Caco-2 (cell line): ENCODE results near the gene DMRT1. TPM values are rescaled to one million over a fixed set of nuclear protein-coding genes. Genes with fewer than 3 reads are reported as not detected.

Experiments used
- BruUV-seq: library from RNA; stranded (reverse); fragments of 400-500 nt; replicated peaks from 2 replicates; lab custom pipeline; 2021; lab: Mats Ljungman, UMichigan
- CTCF ChIA-PET: fragments of 300-600 bp; sonication (Branson Sonifier 250); formaldehyde crosslinking; loops from one replicate; lab custom pipeline; 2022; ENCODE audit warnings: antibody characterized with exemption; lab: Charles Lee
- POLR2A ChIA-PET: fragments of 300-600 bp; sonication (Branson Sonifier 250); formaldehyde crosslinking; loops from one replicate; lab custom pipeline; 2022; ENCODE audit warnings: antibody characterized with exemption; lab: Charles Lee
- DNase-seq, 2 experiments: peaks; one replicate each; pipeline versions ENCODE4 v3.0.0 to v3.0.0-alpha.2; 2020 to 2022
- H3K27me3 ChIP-seq: replicated peaks from 2 replicates; pipeline ENCODE4 v1.6.0; 2011; ENCODE audit warnings: low read length; ENCODE audit not compliant: control insufficient read depth, insufficient read depth
- H3K36me3 ChIP-seq: 2 replicates; pipeline ENCODE4 v1.5.1; 2011; ENCODE audit warnings: low read length; ENCODE audit not compliant: control insufficient read depth, insufficient read depth
- H3K4me1 ChIP-seq: fragments of 250-450 bp; sonication (Bioruptor Pico); 2 replicates; pipeline ENCODE4 v1.5.1; 2020; ENCODE audit warnings: mild to moderate bottlenecking
- H3K4me3 ChIP-seq: 2 replicates; pipeline ENCODE4 v1.5.1; 2011; ENCODE audit warnings: low read depth, mild to moderate bottlenecking, control low read depth, low read length
- H3K9me3 ChIP-seq: fragments of 250-450 bp; sonication (Bioruptor Pico); 2 replicates; pipeline ENCODE4 v1.5.1; 2020; ENCODE audit warnings: mild to moderate bottlenecking, moderate library complexity
- H3K27ac Mint-ChIP-seq: one replicate; pipeline ENCODE4 v1.8.0; 2022; ENCODE audit warnings: mixed read lengths; ENCODE audit not compliant: unreplicated experiment
- H3K27me3 Mint-ChIP-seq: one replicate; pipeline ENCODE4 v1.8.0; 2022; ENCODE audit warnings: mixed read lengths; ENCODE audit not compliant: insufficient read depth, unreplicated experiment
- H3K36me3 Mint-ChIP-seq: one replicate; pipeline ENCODE4 v1.8.0; 2022; ENCODE audit warnings: mild to moderate bottlenecking, mixed read lengths; ENCODE audit not compliant: insufficient read depth, unreplicated experiment
- H3K4me1 Mint-ChIP-seq: one replicate; pipeline ENCODE4 v1.8.0; 2022; ENCODE audit warnings: low read depth, mixed read lengths; ENCODE audit not compliant: unreplicated experiment
- H3K4me3 Mint-ChIP-seq: one replicate; pipeline ENCODE4 v1.8.0; 2022; ENCODE audit warnings: mild to moderate bottlenecking, moderate library complexity, mixed read lengths; ENCODE audit not compliant: unreplicated experiment
- H3K9me3 Mint-ChIP-seq: one replicate; pipeline ENCODE4 v1.8.0; 2022; ENCODE audit warnings: mixed read lengths; ENCODE audit not compliant: unreplicated experiment
- intact Hi-C: fragments of 100-400 bp; cut with micrococcal nuclease; formaldehyde crosslinking; loops from one replicate; pipeline ENCODE4 v1.10.0; 2022; ENCODE audit not compliant: unreplicated experiment
- total RNA-seq: library from RNA; stranded (reverse); gene quantifications from 2 replicates; pipeline ENCODE4 v1.2.3, GENCODE V29; 2022
- TF ChIP-seq, protein P1 (sequence below), 2 experiments: fragments of 200-600 bp in 1 of 2; IDR thresholded peaks; 1 replicate in 1 of 2; 2 replicates in 1 of 2; pipeline versions ENCODE4 v1.5.1 to v1.8.0; 2011 to 2022; ENCODE audit warnings: antibody characterized with exemption in 1 of 2, control low read depth in 1 of 2, inconsistent platforms in 1 of 2, low read depth in 1 of 2, low read length in 1 of 2, mild to moderate bottlenecking in 1 of 2, moderate library complexity in 1 of 2; ENCODE audit not compliant: insufficient read depth in 1 of 2, severe bottlenecking in 1 of 2, unreplicated experiment in 1 of 2

Gene DMRT1
- total RNA-seq, 1 experiment from 2014 or later = not detected

- Mint-ChIP-seq H3K27ac (no peak overlapping the region), H3K4me1 (no peaks in the 10 kb centered on the region), H3K27me3 (no peaks in the 10 kb centered on the region), H3K36me3 (no peaks in the 10 kb centered on the region), H3K9me3 (no peaks in the 10 kb centered on the region), H3K4me3 (no peak overlapping the region)
- no TSS peak for BruUV-seq
- CTCF ChIA-PET = no interaction called here
- TF ChIP-seq, protein P1, sequence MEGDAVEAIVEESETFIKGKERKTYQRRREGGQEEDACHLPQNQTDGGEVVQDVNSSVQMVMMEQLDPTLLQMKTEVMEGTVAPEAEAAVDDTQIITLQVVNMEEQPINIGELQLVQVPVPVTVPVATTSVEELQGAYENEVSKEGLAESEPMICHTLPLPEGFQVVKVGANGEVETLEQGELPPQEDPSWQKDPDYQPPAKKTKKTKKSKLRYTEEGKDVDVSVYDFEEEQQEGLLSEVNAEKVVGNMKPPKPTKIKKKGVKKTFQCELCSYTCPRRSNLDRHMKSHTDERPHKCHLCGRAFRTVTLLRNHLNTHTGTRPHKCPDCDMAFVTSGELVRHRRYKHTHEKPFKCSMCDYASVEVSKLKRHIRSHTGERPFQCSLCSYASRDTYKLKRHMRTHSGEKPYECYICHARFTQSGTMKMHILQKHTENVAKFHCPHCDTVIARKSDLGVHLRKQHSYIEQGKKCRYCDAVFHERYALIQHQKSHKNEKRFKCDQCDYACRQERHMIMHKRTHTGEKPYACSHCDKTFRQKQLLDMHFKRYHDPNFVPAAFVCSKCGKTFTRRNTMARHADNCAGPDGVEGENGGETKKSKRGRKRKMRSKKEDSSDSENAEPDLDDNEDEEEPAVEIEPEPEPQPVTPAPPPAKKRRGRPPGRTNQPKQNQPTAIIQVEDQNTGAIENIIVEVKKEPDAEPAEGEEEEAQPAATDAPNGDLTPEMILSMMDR (IDR thresholded peaks at IDR 0.05; ENCODE audit: insufficient read depth in 1 of 2, low read depth in 1 of 2, low read length in 1 of 2, severe bottlenecking in 1 of 2, unreplicated experiment in 1 of 2) = no peak
- H3K27me3 ChIP-seq = no peaks in the 10 kb centered on the region
- POLR2A ChIA-PET = no interaction called here
- no peaks in the 10 kb centered on the region for H3K9me3 ChIP-seq
- H3K4me1 ChIP-seq = no peaks in the 10 kb centered on the region
- intact Hi-C loops = no loop called here
- no peak overlapping the region for H3K4me3 ChIP-seq
- H3K36me3 ChIP-seq = no peaks in the 10 kb centered on the region
- no peak for DNase-seq
These were observed 33.8 kb downstream of the DMRT1 start for GRCh38 chr9:875119-875962.

- BruUV-seq = no TSS peak
- CTCF ChIA-PET = no interaction called here
- TF ChIP-seq, protein P1 (IDR thresholded peaks at IDR 0.05; ENCODE audit: insufficient read depth in 1 of 2, low read depth in 1 of 2, low read length in 1 of 2, severe bottlenecking in 1 of 2, unreplicated experiment in 1 of 2) = no peak
- no peak overlapping the region for H3K27ac Mint-ChIP-seq
- intact Hi-C loops = no loop called here
- Histone ChIP-seq H3K4me3 (no peak overlapping the region), H3K9me3 (no peaks in the 10 kb centered on the region), H3K27me3 (no peaks in the 10 kb centered on the region), H3K4me1 (no peaks in the 10 kb centered on the region), H3K36me3 (no peaks in the 10 kb centered on the region)
- no peak overlapping the region for H3K4me3 Mint-ChIP-seq
- POLR2A ChIA-PET = no interaction called here
- no peaks in the 10 kb centered on the region for H3K27me3 Mint-ChIP-seq
- DNase-seq = no peak
- H3K36me3 Mint-ChIP-seq = no peaks in the 10 kb centered on the region
- no peaks in the 10 kb centered on the region for H3K4me1 Mint-ChIP-seq
- H3K9me3 Mint-ChIP-seq = no peaks in the 10 kb centered on the region
These were observed 34.9 kb downstream of the DMRT1 start for GRCh38 chr9:876425-876824.

DNA sequence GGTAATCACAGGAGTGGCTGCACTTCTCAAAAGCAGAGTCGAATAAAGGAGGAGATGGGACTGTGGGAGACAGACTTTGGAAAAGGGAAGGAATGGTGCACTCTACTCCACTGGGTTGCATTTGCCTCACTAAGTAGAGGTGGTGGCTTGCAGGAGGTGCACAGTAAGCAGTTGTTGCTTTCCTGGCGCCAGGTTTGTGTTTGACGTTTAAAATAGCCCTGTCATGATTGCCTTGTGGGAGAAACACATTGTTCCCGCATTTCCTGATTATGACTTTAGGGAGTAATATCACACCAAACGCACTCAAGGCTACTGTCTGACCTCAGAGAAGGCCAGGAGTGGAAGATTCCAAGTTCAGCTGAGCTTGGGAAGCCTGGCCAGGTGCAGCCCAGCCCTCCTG, 36.7 kb downstream of the DMRT1 start:
- no peaks in the 10 kb centered on the region for H3K36me3 ChIP-seq
- CTCF ChIA-PET = interaction anchor here (0.6 to 1.2 kb wide), 3 partner anchors 72 to 504 kb away, joined by 3 to 5 read pairs (median 3); no protein-coding TSS in a partner anchor
- BruUV-seq = no TSS peak
- Mint-ChIP-seq H3K36me3 (no peaks in the 10 kb centered on the region), H3K9me3 (no peaks in the 10 kb centered on the region), H3K4me3 (no peak overlapping the region), H3K4me1 (peaks cover 11% of the 10 kb centered on the region), H3K27ac (no peak overlapping the region), H3K27me3 (no peaks in the 10 kb centered on the region)
- H3K27me3 ChIP-seq = no peaks in the 10 kb centered on the region
- TF ChIP-seq, protein P1 (IDR thresholded peaks at IDR 0.05; ENCODE audit: insufficient read depth in 1 of 2, low read depth in 1 of 2, low read length in 1 of 2, severe bottlenecking in 1 of 2, unreplicated experiment in 1 of 2) = no peak
- DNase-seq = no peak
- POLR2A ChIA-PET = no interaction called here
- intact Hi-C loops = no loop called here
- no peaks in the 10 kb centered on the region for H3K4me1 ChIP-seq
- no peaks in the 10 kb centered on the region for H3K9me3 ChIP-seq
- H3K4me3 ChIP-seq = no peak overlapping the region
